Activated naive CD4-positive, alpha-beta T cell treated with anti-CD3 and anti-CD28 coated beads, Interleukin-2, amount 10 ng/mL, durations not matched to agents 7 days and 5 days (primary cell): ENCODE results near the gene F2.
"Not testable (repeated sequence)": the region's sequence is repeated elsewhere in the genome, so short reads cannot be mapped to it uniquely, and the experiment has no call there.

Source experiments
- CTCF ChIA-PET: fragments of 350-600 bp; sonication (Branson Sonifier 250); formaldehyde crosslinking; loops from one replicate; lab custom pipeline; 2021; ENCODE audit warnings: antibody characterized with exemption; lab: Charles Lee
- DNase-seq: peaks from one replicate; pipeline ENCODE4 v3.0.0-alpha.2; 2020
- H3K27ac Mint-ChIP-seq: one replicate; pipeline ENCODE4 v1.8.0; 2021; ENCODE audit warnings: mild to moderate bottlenecking, moderate library complexity, mixed read lengths
- H3K27me3 Mint-ChIP-seq: one replicate; pipeline ENCODE4 v1.8.0; 2021; ENCODE audit warnings: mild to moderate bottlenecking, mixed read lengths
- H3K36me3 Mint-ChIP-seq: one replicate; pipeline ENCODE4 v1.8.0; 2021; ENCODE audit warnings: mixed read lengths
- H3K4me1 Mint-ChIP-seq: one replicate; pipeline ENCODE4 v1.8.0; 2021; ENCODE audit warnings: mixed read lengths
- H3K4me3 Mint-ChIP-seq: one replicate; pipeline ENCODE4 v1.8.0; 2021; ENCODE audit warnings: mild to moderate bottlenecking, moderate library complexity, mixed read lengths
- H3K9me3 Mint-ChIP-seq: one replicate; pipeline ENCODE4 v1.8.0; 2021; ENCODE audit warnings: mixed read lengths

F2 gene

GRCh38 chr11:46717825-46718154, 1.2 kb upstream of the F2 start:
- peaks cover 14% of the 10 kb centered on the region for H3K27me3 Mint-ChIP-seq
- H3K27ac Mint-ChIP-seq, DNase-seq, H3K4me3 Mint-ChIP-seq, H3K36me3 Mint-ChIP-seq, CTCF ChIA-PET, H3K9me3 Mint-ChIP-seq: not testable (repeated sequence)
- H3K4me1 Mint-ChIP-seq, result peaks cover 11% of the 10 kb centered on the region

- Mint-ChIP-seq H3K4me1 (peaks cover 11% of the 10 kb centered on the region), H3K4me3 (no peak overlapping the region), H3K27ac (peak overlapping the region; percentile 52), H3K9me3 (no peaks in the 10 kb centered on the region), H3K36me3 (no peaks in the 10 kb centered on the region), H3K27me3 (peaks cover 15% of the 10 kb centered on the region)
- CTCF ChIA-PET, result no interaction called here
- DNase-seq, result peak; percentile 23
Measured at GRCh38 chr11:46718155-46719019, 626 bp upstream of the F2 start.

GRCh38 chr11:46719543-46720218, 668 bp downstream of the F2 start:
- H3K27ac Mint-ChIP-seq, result no peak overlapping the region
- no peaks in the 10 kb centered on the region for H3K9me3 Mint-ChIP-seq
- no peak overlapping the region for H3K4me3 Mint-ChIP-seq
- H3K36me3 Mint-ChIP-seq, result no peaks in the 10 kb centered on the region
- DNase-seq, result no peak
- CTCF ChIA-PET, result no interaction called here
- H3K27me3 Mint-ChIP-seq, result peaks cover 15% of the 10 kb centered on the region
- H3K4me1 Mint-ChIP-seq, result peaks cover 11% of the 10 kb centered on the region

GRCh38 chr11:46721286-46721685, 2.3 kb downstream of the F2 start:
- Mint-ChIP-seq H3K4me3 (no peak overlapping the region), H3K4me1 (peaks cover 11% of the 10 kb centered on the region), H3K9me3 (no peaks in the 10 kb centered on the region), H3K27me3 (peaks cover 15% of the 10 kb centered on the region), H3K36me3 (no peaks in the 10 kb centered on the region), H3K27ac (no peak overlapping the region)
- CTCF ChIA-PET, result no interaction called here
- DNase-seq, result no peak

- Mint-ChIP-seq H3K9me3 (no peaks in the 10 kb centered on the region), H3K4me3 (no peak overlapping the region), H3K36me3 (no peaks in the 10 kb centered on the region), H3K4me1 (peaks cover 11% of the 10 kb centered on the region), H3K27me3 (peaks cover 15% of the 10 kb centered on the region), H3K27ac (no peak overlapping the region)
- no peak for DNase-seq
- CTCF ChIA-PET, result no interaction called here
Measured at GRCh38 chr11:46722566-46723358, 3.7 kb downstream of the F2 start.

- Mint-ChIP-seq H3K27ac (no peak overlapping the region), H3K9me3 (no peaks in the 10 kb centered on the region), H3K4me3 (no peak overlapping the region), H3K27me3 (peaks cover 15% of the 10 kb centered on the region), H3K36me3 (no peaks in the 10 kb centered on the region), H3K4me1 (peaks cover 7% of the 10 kb centered on the region)
- CTCF ChIA-PET, result no interaction called here
- no peak for DNase-seq
Measured at GRCh38 chr11:46723359-46723680, 4.3 kb downstream of the F2 start.

- CTCF ChIA-PET, result no interaction called here
- Mint-ChIP-seq H3K27me3 (peaks cover 15% of the 10 kb centered on the region), H3K4me3 (no peak overlapping the region), H3K9me3 (no peaks in the 10 kb centered on the region), H3K36me3 (no peaks in the 10 kb centered on the region), H3K27ac (no peak overlapping the region), H3K4me1 (peaks cover 3% of the 10 kb centered on the region)
- DNase-seq, result no peak
Measured at GRCh38 chr11:46724088-46724487, 5.1 kb downstream of the F2 start.

GRCh38 chr11:46725338-46726205, 6.6 kb downstream of the F2 start:
- DNase-seq, result no peak
- CTCF ChIA-PET, result no interaction called here
- no peak overlapping the region for H3K4me3 Mint-ChIP-seq
- no peak overlapping the region for H3K27ac Mint-ChIP-seq
- peaks cover 3% of the 10 kb centered on the region for H3K4me1 Mint-ChIP-seq
- H3K36me3 Mint-ChIP-seq, result no peaks in the 10 kb centered on the region
- peaks cover 13% of the 10 kb centered on the region for H3K27me3 Mint-ChIP-seq
- no peaks in the 10 kb centered on the region for H3K9me3 Mint-ChIP-seq

GRCh38 chr11:46726206-46726862, 7.3 kb downstream of the F2 start:
- CTCF ChIA-PET, result interaction anchor here (0.7 kb wide), 1 partner anchor 132 kb away, joined by 3 read pairs; no protein-coding TSS in a partner anchor
- Mint-ChIP-seq H3K27me3 (peaks cover 8% of the 10 kb centered on the region), H3K9me3 (no peaks in the 10 kb centered on the region), H3K4me3 (no peak overlapping the region), H3K27ac (no peak overlapping the region), H3K4me1 (peaks cover 1% of the 10 kb centered on the region), H3K36me3 (no peaks in the 10 kb centered on the region)
- DNase-seq, result no peak

- no peaks in the 10 kb centered on the region for H3K36me3 Mint-ChIP-seq
- DNase-seq, result no peak
- H3K27ac Mint-ChIP-seq, result no peak overlapping the region
- H3K27me3 Mint-ChIP-seq, result no peaks in the 10 kb centered on the region
- no peaks in the 10 kb centered on the region for H3K9me3 Mint-ChIP-seq
- H3K4me3 Mint-ChIP-seq, result no peak overlapping the region
- H3K4me1 Mint-ChIP-seq, result no peaks in the 10 kb centered on the region
- CTCF ChIA-PET, result no interaction called here
Measured at GRCh38 chr11:46727952-46728658, 9.1 kb downstream of the F2 start.

- Mint-ChIP-seq H3K36me3 (no peaks in the 10 kb centered on the region), H3K9me3 (no peaks in the 10 kb centered on the region), H3K4me3 (no peak overlapping the region), H3K27me3 (no peaks in the 10 kb centered on the region), H3K4me1 (no peaks in the 10 kb centered on the region), H3K27ac (no peak overlapping the region)
- CTCF ChIA-PET, result no interaction called here
- no peak for DNase-seq
Measured at GRCh38 chr11:46728659-46729040, 9.6 kb downstream of the F2 start.

GRCh38 chr11:46729110-46730027, 10.4 kb downstream of the F2 start:
- Mint-ChIP-seq H3K9me3 (no peaks in the 10 kb centered on the region), H3K4me3 (no peak overlapping the region), H3K36me3 (no peaks in the 10 kb centered on the region), H3K27me3 (no peaks in the 10 kb centered on the region), H3K27ac (no peak overlapping the region), H3K4me1 (no peaks in the 10 kb centered on the region)
- no peak for DNase-seq
- CTCF ChIA-PET, result no interaction called here
